KOPT-K1 (cell line): Measurements from ENCODE around the gene SNX12.

Source experiments
- H3K27ac ChIP-seq: fragments of 200-600 bp; sonication (generic); 2 replicates; pipeline ENCODE4 v1.5.1; 2016; ENCODE audit warnings: antibody characterized with exemption, mild to moderate bottlenecking, low read depth, low read length; ENCODE audit not compliant: poor library complexity, severe bottlenecking
- H3K36me3 ChIP-seq: fragments of 200-600 bp; sonication (generic); 2 replicates; pipeline ENCODE4 v1.5.1; 2017; ENCODE audit warnings: antibody characterized with exemption, mild to moderate bottlenecking, low read length, moderate library complexity; ENCODE audit not compliant: insufficient read depth
- H3K9me3 ChIP-seq: fragments of 200-600 bp; sonication (generic); 2 replicates; pipeline ENCODE4 v1.5.1; 2017; ENCODE audit warnings: antibody characterized with exemption, low read length, mild to moderate bottlenecking; ENCODE audit not compliant: insufficient read depth, poor library complexity, severe bottlenecking

The SNX12 gene

DNA sequence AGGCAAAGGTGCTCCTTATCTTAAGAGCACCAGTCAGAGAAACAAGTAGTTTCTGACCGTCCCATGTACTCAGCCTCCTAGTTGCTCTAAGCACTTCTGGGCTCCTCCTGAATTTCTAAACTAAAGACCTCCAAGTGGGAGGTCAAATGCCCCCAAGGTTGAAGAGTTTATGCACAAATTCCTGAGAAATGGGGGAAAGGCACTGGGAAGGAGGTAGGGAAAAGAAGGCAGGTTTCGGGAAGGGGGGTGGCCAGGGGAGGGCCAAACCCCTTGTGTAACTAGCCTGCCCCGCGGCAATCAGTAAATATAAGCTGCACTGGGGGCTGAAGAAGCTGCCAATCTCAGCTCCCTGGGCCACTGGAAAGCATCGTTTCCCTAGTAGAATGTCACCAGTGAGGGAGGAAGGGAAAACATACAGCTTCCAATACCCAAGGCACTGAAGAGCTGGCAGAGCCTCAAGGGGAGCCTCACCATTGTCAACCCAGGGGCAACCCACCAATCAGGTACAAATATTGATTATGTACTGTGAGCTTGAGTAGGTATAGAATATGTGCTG, 30.9 kb upstream of the SNX12 start:
- Histone ChIP-seq H3K9me3 (no peaks in the 10 kb centered on the region), H3K27ac (peak overlapping the region; percentile 35)

DNA sequence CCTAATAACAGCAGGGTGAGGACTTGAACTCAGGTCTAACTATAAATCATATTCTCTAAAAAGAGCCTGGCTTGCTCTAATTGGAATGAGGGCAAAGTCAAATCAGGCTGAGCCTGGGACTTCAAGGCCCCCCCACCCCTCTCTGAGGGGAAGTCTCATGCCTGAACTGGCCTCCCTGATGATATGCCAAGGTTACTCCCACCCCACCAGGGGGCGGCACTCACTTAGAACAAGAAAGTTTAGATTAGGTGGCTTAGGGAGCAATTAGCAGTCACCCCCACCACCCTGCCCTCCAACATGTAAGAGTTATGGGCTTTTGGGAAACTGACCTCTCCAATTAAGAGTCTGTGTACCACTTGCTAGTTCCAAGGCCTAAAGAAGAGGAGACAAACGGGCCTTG, 30.2 kb upstream of the SNX12 start:
- H3K36me3 ChIP-seq, result no peaks in the 10 kb centered on the region
- peak overlapping the region; percentile 35 for H3K27ac ChIP-seq
- H3K9me3 ChIP-seq, result no peaks in the 10 kb centered on the region

More for the DNA sequence above, 30.9 kb upstream of the SNX12 start:
- no peaks in the 10 kb centered on the region for H3K36me3 ChIP-seq

DNA sequence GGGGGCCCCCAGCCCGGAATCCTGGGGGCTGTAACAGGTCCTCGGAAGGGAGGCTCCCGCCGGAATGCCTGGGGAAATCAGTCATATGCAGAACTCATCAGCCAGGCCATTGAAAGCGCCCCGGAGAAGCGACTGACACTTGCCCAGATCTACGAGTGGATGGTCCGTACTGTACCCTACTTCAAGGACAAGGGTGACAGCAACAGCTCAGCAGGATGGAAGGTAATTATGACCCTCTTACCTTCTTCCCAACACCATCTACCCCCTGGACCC, 28.6 kb upstream of the SNX12 start:
- H3K27ac ChIP-seq, result peak overlapping the region; percentile 65
- no peaks in the 10 kb centered on the region for H3K9me3 ChIP-seq
- H3K36me3 ChIP-seq, result no peaks in the 10 kb centered on the region

DNA sequence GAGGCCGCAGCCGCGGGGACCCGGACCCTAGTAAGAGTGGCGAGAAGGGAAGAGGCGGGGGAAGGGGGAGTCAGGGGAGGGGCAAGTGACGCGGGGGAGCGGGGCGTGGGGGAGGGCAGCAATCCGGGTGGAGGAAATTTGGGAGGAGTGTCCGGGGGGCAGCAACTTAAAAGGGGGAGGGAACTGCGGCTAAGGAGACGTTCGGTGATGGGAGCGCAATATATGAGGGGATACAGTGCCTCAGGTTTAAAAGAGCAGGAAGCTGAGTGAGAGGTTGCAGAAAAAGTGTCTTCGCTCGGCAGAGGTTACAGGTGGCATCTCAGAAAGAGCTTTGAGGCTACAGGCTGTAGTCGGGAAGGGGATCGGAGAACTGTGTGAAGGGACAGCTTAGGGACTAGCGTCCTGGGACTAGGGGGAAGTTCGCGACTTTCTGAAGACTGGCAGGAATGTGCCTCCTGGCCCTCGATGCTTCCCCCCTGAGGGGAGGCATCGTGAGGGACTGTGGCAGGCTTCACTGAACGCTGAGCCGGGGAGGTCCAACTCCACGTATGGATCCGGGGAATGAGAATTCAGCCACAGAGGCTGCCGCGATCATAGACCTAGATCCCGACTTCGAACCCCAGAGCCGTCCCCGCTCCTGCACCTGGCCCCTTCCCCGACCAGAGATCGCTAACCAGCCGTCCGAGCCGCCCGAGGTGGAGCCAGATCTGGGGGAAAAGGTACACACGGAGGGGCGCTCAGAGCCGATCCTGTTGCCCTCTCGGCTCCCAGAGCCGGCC, 28.0 kb upstream of the SNX12 start:
- Histone ChIP-seq H3K9me3 (no peaks in the 10 kb centered on the region), H3K27ac (peak overlapping the region; percentile 65), H3K36me3 (no peaks in the 10 kb centered on the region)

DNA sequence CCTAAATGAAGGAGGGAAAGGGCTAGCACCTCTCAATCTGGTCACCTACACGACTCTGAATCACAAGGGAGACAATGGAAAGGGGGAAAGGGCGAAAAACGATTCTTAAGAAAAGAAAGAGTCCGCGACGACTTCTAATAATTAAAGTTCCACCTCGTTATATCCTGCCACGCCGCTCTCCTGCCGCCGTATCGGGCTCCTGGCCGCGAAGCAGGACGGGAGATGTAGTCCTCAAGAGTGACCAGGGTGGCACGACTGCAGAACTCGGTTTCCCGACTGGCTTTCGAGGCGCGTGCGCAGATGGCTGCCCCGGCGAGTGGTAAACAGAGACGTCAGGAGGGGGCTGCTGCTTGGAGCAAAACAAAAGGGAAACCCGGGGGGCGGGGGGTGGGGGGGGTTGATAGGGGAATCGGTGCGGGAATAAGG, 27.4 kb upstream of the SNX12 start, which contains the start of gene FOXO4:
Gene FOXO4, plus strand, starts transcription at position 297 of the 426 bp plus-strand sequence. CDS start 678 bp downstream, outside the sequence.
- Histone ChIP-seq H3K36me3 (no peaks in the 10 kb centered on the region), H3K9me3 (no peaks in the 10 kb centered on the region), H3K27ac (peak within 1 kb of the TSS; percentile 65)

DNA sequence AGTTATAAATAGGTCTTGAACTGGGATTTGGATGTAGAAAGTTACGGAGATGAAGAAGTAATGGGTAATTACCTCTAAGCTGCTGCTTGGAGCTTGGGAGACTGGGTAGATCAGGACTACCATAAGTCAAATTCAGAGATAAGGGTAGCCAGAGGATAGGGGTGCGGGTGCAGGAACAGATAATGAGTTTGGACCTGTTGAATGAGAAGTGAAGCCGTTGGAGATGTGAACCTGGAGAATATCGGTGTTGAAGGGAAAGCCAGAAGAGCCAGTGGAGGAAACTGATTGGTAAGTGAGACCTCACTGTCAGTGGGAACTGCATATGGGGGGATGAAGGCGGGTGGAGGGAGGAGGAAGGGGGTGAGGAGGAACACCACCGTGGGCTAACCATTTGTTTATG, 26.9 kb upstream of the SNX12 start:
- Histone ChIP-seq H3K36me3 (no peaks in the 10 kb centered on the region), H3K9me3 (no peaks in the 10 kb centered on the region), H3K27ac (peak overlapping the region; percentile 65)

DNA sequence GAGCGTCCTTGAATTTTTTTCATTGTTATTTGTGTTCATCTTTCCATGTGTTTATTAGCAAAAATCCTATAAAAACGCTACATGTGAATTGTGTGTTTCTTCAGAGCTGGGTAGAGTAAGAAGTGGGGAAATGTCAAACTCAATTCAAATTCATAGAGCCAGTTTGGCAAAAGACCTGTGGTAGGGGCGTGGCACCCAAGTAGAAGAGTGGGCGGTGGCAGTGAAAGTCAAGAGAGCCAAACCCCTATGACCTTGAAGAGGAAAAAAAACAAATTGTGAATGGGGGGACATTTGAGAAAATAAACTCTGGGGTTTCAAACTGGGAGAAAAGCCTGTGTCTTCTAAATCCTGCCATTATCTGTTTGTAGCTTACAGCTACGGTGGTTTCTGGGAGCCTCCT, 23.1 kb upstream of the SNX12 start:
- H3K9me3 ChIP-seq, result no peaks in the 10 kb centered on the region
- no peak overlapping the region for H3K27ac ChIP-seq
- no peaks in the 10 kb centered on the region for H3K36me3 ChIP-seq

DNA sequence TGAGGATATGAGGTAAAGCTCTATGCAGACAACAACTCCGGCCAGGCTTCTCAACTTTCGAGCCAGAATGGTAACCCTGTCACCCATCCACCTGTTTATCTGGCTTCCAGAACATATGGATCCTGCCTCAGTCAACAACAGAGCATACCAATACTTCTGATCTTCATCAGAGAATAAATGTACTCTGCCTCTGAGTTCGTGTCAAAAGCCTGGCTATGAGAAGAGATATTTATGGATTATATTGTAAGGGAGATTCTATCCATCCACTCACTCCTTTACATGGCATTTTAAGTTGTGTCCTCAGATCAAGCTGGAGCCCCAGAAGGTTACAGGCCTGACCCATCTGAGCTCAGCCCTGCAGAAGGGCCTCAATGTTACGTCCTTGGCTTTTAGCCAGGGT, 17.8 kb upstream of the SNX12 start:
- Histone ChIP-seq H3K27ac (no peak overlapping the region), H3K9me3 (no peaks in the 10 kb centered on the region), H3K36me3 (no peaks in the 10 kb centered on the region)

DNA sequence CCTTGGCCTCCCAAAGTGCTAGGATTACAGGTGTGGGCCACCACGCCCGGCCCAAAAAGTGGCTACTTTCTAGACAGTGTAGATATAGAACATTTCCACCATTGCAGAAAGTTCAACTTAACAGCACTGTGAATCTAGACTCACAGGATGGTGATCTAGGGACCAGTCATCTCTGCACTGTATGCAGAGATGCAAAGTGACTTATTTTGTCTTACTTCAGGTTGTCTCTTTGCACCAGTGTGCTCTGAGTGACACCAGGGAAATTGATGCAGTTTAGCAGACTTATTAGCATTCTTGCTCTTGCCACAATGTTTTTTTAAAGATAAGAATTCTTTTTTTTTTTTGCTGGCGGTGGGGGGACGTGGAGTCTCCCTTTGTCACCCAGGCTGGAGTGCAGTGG, 14.7 kb upstream of the SNX12 start:
- Histone ChIP-seq H3K36me3 (no peaks in the 10 kb centered on the region), H3K27ac (no peak overlapping the region), H3K9me3 (no peaks in the 10 kb centered on the region)

DNA sequence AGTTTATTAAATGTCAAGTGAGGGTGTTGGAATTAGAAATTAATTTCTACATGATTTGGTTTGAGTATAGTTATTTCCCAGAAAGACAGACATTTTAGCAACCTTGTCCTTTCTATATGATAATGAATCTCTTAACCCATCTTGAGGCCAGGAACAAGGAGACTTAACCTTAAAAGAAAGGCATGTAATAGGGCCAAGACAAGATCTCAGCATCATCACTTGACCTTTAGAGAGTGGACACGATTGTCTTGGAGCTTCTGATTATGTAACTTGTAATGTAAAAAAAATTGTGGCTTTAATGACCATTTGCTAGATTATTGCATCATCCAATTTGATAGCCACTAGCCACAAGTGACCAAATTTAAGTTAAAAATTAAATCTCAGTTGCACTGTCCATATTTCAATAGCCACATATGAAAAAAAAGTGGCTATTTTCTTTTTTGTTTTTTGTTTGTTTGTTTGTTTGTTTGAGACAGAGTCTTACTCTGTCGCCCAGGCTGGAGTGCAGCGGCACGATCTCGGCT, 14.1 kb upstream of the SNX12 start:
- no peaks in the 10 kb centered on the region for H3K36me3 ChIP-seq
- H3K27ac ChIP-seq, result no peak overlapping the region
- no peaks in the 10 kb centered on the region for H3K9me3 ChIP-seq

DNA sequence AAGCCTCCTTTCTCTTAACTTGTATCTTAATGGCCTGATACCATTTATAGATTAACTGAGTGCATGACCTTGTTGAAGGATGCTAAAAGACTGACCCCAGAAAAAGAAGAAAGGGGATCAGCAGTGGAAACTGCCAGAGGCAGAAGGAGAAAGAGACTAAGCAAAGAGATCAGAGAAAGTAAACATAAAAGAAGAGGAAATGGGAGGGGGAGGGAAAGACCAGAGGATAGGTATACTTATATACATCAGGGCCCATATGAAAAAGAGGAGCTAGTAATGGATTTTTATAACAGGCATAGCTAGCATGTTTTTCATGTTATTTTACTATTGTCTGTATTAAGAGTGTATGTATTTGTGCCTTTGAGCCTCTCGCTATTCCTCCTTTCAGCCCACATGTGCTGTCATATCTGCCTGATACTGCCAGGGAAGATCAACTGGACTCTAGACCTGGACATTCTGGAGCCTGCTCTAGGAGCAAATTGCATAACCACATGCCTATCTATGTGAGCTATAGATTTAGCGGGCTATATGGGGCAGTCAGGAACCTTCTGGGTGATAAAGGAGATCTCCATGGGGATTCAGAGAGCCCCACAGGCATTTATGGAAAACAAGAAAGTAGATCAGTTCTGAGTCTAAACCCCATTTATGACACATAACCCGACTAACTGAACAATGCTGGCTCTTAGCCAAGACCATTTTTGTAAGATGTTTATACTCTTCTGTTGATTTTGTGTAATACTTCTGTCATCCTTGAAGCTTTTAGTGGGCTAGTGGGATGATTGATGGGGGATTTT, 13.4 kb upstream of the SNX12 start:
- no peaks in the 10 kb centered on the region for H3K36me3 ChIP-seq
- H3K27ac ChIP-seq, result no peak overlapping the region

DNA sequence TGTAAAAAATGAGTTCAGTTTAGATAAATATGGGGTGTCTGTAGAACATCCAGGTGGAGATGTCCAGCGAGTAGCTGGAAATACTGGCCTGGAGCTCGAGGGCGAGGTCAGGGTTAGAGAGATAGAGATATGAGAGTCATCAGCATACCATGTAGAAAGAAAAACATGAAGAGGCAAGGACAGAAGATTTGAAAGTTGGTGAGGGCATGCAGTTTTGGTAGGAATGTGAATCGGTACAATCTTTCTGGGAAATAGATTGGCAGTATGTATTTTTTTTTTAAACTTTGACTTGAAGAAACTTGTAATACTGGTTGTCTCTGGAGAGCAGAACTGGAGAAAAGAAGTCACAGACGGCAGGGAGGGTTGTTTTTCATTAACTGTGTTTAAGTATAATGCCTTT, 2.4 kb upstream of the SNX12 start:
- H3K36me3 ChIP-seq, result 0 out of 2 replicates have a peak, but pooled peaks cover 4% of the 10 kb centered on the region
- no peaks in the 10 kb centered on the region for H3K9me3 ChIP-seq
- H3K27ac ChIP-seq, result no peak overlapping the region

More for the DNA sequence above, 13.4 kb upstream of the SNX12 start:
- H3K9me3 ChIP-seq, result no peaks in the 10 kb centered on the region

DNA sequence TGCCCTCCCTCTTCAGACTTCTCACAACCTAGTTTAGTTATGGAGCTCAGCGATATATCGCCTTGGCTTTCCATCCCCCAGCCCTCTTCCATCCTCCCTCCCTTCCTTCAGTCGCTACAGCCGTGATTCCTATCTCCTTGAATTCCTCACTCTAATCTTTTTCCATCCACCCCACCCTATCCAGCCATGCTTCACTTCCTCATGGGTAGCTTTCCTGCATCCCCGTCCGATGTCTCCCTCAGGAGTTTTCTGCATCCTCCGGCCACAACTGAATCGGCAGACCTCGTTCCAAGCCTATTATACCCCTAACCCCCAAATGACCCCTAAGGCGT, 456 bp downstream of the SNX12 start:
- Histone ChIP-seq H3K36me3 (peaks cover 6% of the 10 kb centered on the region; the same call in 1 of the 2 replicates), H3K27ac (peak overlapping the region; percentile 89), H3K9me3 (no peaks in the 10 kb centered on the region)

DNA sequence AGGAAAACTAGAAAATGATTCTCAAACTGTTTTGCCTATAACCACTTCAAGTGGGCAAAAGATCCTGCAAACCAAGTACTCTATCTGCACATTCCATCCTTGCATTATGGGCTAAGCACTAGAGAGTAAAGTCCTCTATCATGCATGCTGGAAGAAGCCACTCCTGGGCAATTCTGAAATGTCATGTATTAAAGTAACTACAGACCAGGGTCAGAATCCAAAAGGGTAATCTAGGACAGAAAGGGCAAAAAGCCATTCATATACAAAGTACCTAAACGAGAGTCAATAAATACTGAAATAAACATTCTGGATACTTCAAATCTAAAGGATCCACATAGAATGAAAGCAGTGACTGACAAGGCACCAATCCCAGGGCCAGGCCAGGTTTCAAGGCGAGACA, 1.0 kb downstream of the SNX12 start:
- Histone ChIP-seq H3K9me3 (no peaks in the 10 kb centered on the region), H3K36me3 (peaks cover 8% of the 10 kb centered on the region; the same call in 1 of the 2 replicates), H3K27ac (peak overlapping the region; percentile 89)

DNA sequence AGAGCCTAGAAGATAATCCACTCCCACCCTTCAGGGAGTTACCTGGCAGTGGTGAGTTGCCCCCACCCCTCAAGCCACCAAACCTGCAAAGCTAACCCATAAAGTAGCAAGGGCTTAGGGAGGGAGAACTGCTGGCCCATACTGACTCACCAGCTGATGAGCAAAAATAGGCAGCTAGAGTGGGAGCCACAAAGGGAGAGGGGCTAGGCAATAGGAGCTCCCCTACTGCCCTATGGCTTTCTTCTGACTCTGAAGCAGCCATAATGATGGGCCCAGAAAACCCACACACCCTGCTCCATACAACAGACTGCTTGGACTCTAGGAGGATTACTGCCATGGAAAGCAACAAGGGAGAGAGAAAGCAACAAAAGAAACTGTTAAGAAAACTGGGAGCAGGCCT, 8.0 kb downstream of the SNX12 start:
- Histone ChIP-seq H3K9me3 (no peaks in the 10 kb centered on the region), H3K27ac (no peak overlapping the region), H3K36me3 (peaks cover 50% of the 10 kb centered on the region)
